Measurements from ENCODE around the gene STMN1.

STMN1 gene

GRCh38 chr1:25896266-25896665 lies 10.0 kb downstream of the STMN1 start:
- DNase-seq: no peak

DNA sequence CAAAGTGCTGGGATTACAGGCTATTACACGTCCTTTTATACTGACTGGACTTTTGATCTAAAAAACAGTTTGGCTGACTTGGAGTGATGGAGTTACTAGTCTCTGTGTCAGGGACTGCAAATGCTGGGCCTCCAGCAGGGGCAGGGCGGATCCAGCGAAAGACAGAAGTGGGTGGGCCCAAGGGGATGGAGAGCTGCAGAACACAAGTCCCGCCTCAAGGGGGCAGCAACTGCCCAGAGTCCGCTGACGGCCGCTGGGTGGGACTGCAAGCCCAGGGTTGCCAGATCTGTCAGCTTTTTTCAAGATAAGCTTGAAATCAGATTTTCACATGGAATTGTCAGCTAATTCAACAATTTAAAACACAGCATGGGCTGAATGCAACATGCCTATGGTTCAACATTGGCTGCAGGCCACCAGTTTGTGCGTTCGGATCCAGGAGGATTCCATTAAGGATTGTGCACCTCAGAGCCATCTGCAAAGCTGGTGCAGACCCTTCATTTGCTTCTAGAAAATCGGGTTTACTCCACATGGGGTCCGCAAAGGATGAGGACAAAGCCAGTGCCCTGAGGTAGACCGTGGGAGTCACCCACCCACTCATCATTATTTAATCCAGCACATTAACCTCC lies 10.7 kb downstream of the STMN1 start:
- peak; percentile 79 for DNase-seq

- no peak for DNase-seq
Measured at GRCh38 chr1:25893116-25893515, 13.1 kb downstream of the STMN1 start.

DNA sequence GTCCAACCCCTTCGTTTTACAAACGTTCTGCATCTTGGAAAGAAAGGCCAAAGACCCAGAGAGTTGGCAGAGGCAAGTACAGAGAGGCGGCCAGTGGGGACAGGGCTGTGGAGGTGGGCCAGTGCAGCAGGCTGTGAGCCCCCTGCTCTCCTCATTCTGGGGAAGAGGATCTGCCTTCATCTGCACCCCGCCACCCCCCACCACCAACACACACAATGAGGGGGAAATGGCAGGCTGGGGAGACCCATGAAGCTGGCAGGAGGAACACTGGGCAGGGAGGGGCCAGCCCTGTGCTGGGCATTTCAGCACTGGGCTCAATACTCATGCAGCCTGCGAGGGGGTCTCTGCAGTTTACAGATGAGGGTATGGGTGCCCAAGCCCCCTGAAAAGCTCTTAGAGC lies 14.6 kb downstream of the STMN1 start:
- DNase-seq: no peak

- no peak for DNase-seq
Measured at GRCh38 chr1:25890239-25891034, 15.8 kb downstream of the STMN1 start.

DNA sequence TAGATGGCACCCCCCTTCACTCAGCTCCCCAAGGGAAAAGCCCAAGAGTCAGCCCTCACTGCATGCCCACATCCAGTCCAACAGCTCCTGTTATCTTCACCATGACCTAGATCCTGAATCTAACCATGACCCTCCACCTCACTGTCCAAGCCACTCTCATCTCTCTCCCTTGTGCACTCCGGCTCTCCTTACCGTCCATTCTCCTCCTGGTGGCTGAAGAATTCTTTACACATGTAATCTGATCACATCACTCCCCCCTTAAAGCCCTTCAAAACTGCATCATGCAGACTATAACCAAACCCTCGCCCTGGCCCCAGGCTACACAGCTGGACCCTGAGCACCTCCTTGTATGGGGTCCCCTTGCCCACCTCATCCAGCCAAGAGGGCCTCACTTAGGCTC lies 16.7 kb downstream of the STMN1 start:
- DNase-seq: no peak

GRCh38 chr1:25888426-25888987 lies 17.7 kb downstream of the STMN1 start:
- no peak for DNase-seq

GRCh38 chr1:25885602-25886001 lies 20.6 kb downstream of the STMN1 start:
- no peak for DNase-seq

GRCh38 chr1:25881266-25881665 lies 25.0 kb downstream of the STMN1 start:
- DNase-seq: no peak

DNA sequence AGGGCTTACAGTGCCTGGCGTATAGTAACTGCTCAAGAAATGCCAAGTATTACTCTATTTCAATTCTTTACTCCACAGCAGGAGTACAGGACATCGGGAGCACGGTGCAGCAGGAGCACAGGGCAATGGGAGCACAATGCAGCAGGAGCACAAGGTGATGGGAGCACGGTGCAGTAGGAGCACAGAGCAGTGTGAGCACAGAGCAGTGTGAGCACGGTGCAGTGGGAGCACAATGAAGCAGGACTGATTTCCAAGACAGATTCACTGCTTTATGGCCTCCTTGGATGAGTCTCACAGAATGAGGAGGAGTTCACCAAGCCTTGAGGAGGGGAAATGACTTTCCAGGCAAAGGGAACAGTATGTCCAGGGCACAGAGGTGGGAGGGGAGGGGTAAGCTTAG lies 25.7 kb downstream of the STMN1 start:
- no peak for DNase-seq

DNA sequence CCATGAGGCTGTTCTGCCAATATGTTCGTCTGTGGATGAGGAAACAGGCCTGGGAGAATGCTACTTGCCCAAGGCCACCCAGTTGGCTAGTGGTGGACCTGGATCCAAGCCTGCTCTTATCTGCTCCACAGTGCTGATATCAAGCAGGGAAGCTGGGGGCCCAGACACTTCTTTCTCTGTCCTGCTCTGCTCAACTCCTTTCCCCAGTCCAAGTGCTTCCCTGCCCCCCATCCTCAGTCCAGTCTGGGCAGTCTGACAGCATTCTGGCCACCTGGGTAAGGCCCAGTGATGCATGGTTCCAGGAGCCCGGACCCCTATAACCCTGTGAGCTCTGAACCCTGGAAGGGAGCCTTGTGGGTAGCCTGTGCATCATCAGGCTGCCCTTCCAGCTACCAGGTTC lies 26.5 kb downstream of the STMN1 start:
- DNase-seq: no peak

DNA sequence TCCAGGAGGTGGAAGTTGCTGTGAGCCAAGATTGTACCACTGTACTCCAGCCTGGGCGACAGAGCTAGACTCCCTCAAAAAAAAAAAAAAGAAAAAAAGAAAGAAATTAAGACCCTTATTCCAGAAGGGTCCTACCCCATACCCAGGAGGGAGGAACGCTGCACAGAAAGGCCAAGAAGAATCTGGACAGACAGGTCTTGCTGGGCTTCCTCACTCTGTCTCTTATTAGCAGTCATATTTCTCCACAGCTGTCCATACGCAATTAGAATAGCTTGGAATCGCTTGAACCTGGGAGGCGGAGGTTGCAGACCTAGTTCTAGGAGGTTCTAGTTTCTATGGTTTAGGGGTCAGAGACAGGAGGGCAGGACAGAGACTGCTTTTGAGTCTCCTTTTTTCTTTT lies 27.5 kb downstream of the STMN1 start:
- no peak for DNase-seq

DNA sequence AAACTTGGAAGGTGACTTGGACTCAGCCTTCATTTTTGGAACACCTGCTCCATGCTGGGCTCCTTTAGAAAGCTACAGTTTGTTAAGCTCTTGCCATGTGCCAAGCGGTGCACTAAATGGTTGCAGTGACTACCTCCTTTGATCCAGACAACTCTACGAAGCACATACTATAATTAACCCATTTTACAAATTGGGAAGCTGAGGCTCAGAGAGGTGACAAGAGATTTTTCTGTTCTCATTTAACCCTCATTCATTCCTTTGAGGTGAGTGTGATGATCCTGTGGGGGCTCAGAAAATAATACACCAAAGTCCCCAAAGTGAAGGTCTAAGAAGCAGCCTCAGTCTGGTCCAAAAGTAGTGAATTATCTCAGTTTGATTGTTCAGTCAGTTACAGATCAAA lies 29.1 kb downstream of the STMN1 start:
- DNase-seq: no peak

DNA sequence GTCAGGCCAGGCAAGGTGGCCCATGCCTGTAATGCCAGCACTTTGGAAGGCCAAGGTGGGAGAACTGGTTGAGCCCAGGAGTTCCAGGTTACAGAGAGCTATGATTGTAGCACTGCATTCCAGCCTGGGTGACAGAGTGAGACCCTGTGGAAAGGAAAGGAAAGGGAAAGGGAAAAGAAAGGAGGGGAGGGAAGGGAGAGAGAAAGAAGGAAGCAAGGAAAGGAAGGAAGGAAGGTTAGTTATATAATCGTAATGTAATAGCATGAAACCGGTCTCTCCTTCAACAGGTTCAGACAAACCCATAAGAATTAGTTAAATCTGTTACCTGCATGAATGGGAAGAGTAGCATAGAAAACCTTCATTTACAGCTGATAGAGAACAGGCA lies 29.5 kb downstream of the STMN1 start:
- no peak for DNase-seq

DNA sequence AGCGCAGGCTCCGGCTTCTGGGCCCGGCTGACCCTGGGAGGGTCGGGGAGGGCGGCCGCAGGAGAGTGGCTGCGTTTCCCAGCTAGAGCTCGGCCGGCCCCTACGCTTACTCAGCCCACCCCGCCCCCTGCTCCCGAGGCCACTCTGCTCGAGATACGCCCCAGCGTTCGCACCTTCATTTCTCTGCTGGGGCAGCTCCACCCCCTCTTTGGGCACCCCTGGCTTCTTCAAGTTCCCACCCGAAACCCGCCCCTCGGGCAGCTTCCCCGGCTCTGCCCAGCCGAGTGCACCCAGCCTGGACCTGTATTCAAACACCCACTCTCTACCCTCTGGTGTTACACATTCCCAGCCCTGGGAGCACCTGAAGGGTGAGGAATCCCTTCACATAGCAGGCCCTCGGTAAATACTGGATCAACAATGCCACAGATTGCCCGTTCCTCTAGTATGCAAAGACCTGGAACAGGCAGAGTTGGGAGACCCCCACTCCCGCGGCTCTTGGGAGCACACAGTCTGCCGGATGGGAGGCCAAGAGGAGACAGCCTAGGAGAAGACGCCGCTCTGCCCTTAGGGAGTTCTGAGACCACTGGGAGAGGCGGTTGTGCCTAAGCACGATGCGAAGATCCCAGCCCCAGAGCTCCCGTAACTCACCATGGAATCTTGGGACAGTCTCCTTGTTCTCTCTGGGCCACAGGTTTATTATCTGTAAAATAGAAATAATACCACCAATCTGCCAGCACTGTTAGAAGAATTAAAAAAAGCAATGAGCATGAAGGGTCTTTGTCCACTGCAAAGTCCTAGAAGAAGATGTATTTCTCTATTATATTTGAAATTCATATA lies 30.1 kb downstream of the STMN1 start:
- DNase-seq: no peak

DNA sequence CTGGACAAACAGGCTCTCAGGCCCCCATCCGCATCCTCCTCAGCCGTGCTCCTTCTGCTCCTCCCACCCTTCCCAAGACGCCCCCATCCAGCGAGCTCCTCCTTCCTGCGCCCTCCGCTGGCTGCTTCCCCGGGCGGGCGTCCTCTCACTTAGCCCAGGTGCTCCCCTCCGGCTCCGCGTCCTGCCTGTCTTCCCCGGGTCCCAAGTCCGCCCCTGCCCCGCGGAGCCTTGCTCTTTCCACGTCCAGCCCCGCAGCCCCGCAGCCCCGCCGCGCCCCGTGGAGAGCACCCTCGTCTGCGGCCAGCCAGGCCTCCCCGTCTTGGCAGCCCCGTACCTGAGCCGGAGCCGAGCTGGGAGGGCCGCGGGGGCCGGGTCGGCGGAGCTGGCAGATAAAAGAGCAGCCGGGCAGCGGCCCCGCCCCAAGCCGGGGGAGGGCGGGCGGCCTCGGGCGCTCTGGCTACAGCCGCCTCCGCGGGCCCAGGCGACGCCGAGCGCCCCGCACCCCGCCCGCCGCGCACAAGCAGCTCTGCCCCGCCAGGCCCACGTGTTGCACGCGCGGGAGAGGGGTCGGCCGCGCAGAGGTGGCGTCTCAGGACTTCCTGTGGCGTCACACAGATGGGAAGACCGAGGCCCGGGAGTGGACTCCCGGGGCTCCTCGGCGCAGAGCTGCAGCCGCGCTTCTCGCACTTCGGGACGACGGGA lies 30.9 kb downstream of the STMN1 start, which contains the start of gene PAQR7:
TSS of gene PAQR7 (minus strand) at position 555 of the 702 bp plus-strand sequence. CDS start 11,869 bp downstream, outside the sequence.
- peak; percentile 89 for DNase-seq

DNA sequence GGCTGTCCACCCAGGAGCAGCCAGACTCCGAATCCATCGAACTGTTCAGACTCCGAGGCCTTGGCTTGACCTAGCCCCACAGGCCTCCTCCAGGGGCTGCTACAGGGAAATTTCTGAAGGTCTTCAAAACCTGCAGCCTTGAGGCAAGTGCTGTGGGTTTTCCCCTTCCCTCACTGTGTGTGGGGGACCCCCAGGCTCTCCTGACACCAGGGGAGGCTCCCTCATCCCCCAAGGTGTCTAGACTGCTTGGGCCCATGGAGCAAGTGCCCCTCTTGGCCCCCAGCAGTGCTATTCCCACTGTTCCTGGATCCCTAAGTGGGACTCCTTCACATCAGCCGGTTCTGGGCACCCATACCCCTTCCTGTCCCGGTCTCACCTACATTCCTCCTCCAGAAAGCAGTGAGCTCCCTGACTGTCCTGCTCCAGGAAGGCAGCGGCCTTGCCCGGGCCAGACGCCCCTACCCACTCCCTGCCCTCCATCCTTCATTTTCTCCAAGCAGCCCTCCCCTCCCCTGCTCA lies 31.5 kb downstream of the STMN1 start:
- DNase-seq: no peak

GRCh38 chr1:25874209-25874608 lies 32.0 kb downstream of the STMN1 start:
- no peak for DNase-seq

DNA sequence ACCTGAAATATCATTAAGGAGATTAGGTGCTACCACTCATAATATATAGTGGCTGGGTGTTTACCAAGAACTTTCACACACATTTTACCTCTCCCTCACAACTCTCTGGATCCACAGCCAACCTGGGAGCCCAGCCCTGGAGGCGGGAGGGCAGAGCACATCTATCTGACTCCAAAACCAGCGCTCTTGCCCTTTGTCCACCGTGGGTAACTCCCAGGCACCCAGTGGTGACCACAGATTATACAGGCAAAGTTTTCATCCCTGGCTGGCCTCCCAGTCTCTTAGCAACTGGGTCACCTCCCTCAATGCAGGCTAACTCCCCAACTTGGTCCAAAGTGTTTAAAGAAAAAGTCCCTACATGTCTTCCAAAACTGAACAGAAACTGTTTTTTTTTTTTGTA lies 33.1 kb downstream of the STMN1 start:
- DNase-seq: no peak

DNA sequence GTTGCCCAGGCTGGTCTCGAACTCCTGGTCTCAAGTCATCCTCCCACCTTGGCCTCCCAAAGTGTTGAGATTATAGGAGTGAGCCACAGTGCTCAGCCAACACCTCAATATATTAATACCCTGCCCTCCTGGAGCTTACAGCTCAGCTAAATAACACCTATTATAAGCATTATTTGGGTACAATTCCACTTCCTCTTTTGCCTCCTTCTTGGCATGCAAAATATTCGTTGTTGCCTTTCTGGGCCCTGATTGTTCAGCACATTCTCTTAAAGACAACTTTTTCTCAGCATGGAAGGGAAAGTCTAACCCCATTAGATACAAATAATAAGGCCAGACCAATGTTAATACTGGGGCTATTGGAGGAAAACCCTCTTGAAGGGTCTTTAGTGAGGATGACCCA lies 33.5 kb downstream of the STMN1 start:
- no peak for DNase-seq

DNA sequence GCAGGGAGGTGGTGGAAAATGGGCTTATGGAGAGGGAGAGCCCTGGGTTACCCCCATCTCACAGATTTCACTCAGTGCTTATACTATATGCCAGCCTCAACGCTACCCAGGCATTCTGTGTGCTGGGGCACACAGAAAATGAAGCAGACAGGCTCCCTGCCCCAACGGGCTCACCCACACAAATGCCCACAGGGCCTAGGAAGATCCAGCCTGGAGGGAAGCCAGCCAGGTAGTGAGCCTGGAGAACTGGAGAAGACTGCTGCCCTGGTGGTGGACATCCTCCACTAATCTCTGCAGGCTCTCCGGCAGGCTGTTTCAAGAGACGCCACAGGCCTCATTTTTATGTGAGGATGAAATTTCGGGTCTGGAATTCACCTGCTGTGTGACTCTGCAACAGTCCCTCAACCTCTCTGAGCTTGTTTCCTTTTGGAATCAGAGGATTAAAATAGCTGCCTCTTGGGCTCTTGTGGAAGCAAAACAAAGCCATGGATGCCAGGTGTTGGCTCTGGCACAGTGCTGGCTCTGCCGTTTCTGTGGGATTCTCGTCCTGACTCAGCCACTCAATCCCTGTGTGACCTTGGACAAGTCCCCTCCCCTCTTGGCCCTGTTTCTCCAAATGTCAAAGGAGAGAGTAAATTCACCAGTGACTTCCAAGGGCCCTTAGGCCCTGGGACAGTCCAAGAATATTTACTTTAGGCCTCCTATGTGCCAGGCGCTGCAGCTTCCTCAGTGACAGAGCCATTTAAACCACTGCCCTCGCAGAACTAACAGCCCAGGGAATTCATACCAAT lies 34.3 kb downstream of the STMN1 start:
- no peak for DNase-seq
